ENCODE results near the gene MYCT1. TPM values are rescaled to one million over a fixed set of nuclear protein-coding genes. Genes with fewer than 3 reads are reported as not detected.
A peak's percentile ranks its signal among the peaks of the same experiment; 100 is the strongest.
"Not testable (repeated sequence)": the region's sequence is repeated elsewhere in the genome, so short reads cannot be mapped to it uniquely, and the experiment has no call there.

The MYCT1 gene
- total and polyA plus RNA-seq, 8 donors = 0.29 to 18.5 (median 2.6) TPM

DNA sequence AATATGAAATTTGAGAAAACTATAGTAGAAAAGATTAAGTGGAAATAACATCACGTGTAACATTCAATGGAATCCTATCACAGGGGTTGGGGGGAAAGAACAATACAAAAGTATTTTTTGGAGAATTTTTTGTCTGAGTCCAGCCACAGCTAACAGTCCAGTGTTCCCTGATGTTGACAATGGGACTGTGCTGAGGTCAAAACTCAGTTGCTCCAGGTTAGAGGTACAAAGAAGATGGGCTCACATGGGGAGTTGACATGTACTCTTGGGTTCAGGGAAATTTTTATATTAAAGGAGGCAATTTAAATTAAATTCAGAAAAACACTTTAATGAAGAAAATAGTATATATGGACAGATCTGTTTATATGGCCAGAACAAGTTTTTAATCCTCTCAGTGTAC lies 995 bp downstream of the MYCT1 start:
- intact Hi-C loops (cut with DNase I; ENCODE audit: low total_unique reads) = no loop called here
- no peak for DNase-seq
- 52 to 67% (median 56%) methylated on average over 1 of the region's 1 CpG for WGBS, 5 donors
- H3K9me3 ChIP-seq = no peaks in the 10 kb centered on the region
- H3K4me3 ChIP-seq = no peak overlapping the region
- no peaks in the 10 kb centered on the region for H3K4me1 ChIP-seq
- H3K27me3 ChIP-seq = no peaks in the 10 kb centered on the region
- no peak overlapping the region for H3K27ac ChIP-seq
- TF ChIP-seq POLR2A (IDR thresholded peaks at IDR 0.05) (no peak), EP300 (IDR thresholded peaks at IDR 0.05) (no peak), POLR2AphosphoS5 (IDR thresholded peaks at IDR 0.05) (no peak)
- TF ChIP-seq, protein P1, sequence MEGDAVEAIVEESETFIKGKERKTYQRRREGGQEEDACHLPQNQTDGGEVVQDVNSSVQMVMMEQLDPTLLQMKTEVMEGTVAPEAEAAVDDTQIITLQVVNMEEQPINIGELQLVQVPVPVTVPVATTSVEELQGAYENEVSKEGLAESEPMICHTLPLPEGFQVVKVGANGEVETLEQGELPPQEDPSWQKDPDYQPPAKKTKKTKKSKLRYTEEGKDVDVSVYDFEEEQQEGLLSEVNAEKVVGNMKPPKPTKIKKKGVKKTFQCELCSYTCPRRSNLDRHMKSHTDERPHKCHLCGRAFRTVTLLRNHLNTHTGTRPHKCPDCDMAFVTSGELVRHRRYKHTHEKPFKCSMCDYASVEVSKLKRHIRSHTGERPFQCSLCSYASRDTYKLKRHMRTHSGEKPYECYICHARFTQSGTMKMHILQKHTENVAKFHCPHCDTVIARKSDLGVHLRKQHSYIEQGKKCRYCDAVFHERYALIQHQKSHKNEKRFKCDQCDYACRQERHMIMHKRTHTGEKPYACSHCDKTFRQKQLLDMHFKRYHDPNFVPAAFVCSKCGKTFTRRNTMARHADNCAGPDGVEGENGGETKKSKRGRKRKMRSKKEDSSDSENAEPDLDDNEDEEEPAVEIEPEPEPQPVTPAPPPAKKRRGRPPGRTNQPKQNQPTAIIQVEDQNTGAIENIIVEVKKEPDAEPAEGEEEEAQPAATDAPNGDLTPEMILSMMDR (IDR thresholded peaks at IDR 0.05) = no peak
- H3K36me3 ChIP-seq = no peaks in the 10 kb centered on the region

DNA sequence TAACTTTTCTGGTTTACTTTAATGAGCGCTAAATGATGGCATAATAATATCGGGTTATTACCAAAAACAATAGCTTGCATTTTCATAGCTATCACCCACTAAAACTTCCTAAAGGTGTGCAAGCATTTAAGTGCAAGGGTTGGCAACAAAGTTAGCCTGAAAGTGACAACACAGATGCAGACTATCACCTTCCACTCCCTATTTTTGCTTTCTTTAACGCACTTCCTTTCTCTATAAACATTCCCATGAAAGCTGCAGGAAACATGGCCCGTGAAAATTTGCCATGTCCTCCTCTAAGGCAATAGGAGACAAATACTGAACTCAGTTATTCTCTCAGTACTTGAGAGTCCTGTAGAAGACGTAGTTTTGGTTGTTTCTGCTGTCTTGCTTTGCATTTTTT lies 2.7 kb downstream of the MYCT1 start:
- peak overlapping the region in 1 of 4 donors; percentile 2 for H3K4me3 ChIP-seq
- DNase-seq = no peak
- intact Hi-C loops (cut with DNase I; ENCODE audit: low total_unique reads) = no loop called here
- H3K36me3 ChIP-seq = no peaks in the 10 kb centered on the region
- H3K27ac ChIP-seq = no peak overlapping the region
- TF ChIP-seq POLR2AphosphoS5 (IDR thresholded peaks at IDR 0.05) (no peak), POLR2A (IDR thresholded peaks at IDR 0.05) (no peak), EP300 (IDR thresholded peaks at IDR 0.05) (no peak)
- TF ChIP-seq, protein P1 (IDR thresholded peaks at IDR 0.05) = no peak
- no peaks in the 10 kb centered on the region for H3K4me1 ChIP-seq
- no peaks in the 10 kb centered on the region for H3K27me3 ChIP-seq
- WGBS, 5 donors = 40 to 55% (median 53%) methylated on average over 5 of the region's 5 CpGs
- H3K9me3 ChIP-seq = no peaks in the 10 kb centered on the region

DNA sequence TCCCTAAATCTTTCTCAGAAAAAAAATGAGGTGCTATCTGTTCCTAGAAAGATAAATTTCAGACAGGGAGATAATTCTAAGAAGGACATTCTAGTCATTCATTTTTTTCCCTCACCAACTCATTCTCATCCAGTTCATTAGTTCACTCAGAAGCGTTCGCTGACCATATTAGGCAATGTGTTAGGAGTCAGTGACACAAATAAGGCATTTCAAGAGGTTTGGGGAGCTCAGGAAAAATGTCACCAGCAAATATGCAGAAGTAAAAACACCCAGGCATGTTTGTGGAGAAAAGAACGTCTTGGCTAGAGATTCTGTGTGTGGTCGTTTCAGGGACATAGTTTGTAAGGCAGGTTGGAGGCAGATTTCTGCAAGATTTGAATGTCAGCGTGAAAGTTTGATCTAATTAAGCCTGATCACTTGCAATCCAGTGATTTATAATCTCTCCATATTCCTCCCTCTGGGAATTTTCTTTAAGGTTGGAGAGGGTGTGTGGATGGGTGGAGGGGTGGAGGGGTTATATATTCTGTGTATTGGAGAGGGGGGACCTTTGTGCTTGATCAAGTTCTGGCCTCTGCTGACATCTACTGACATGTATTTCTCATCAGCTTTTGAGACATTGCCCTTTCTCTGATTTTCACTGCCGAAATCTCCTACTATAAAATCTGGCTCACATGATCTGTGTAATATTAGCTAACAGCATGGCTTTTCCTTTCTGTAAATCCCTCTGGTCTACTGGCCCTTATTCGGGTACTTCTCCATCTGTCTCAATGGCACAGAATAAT lies 3.6 kb downstream of the MYCT1 start:
- H3K27ac ChIP-seq = no peak overlapping the region
- no peak for DNase-seq
- H3K9me3 ChIP-seq = no peaks in the 10 kb centered on the region
- H3K36me3 ChIP-seq = no peaks in the 10 kb centered on the region
- 26 to 47% (median 45%) methylated on average over 7 of the region's 7 CpGs for WGBS, 5 donors
- TF ChIP-seq POLR2A (IDR thresholded peaks at IDR 0.05) = no peak
- TF ChIP-seq, protein P1 (IDR thresholded peaks at IDR 0.05) = no peak
- no peak for TF ChIP-seq EP300 (IDR thresholded peaks at IDR 0.05)
- no peak for TF ChIP-seq POLR2AphosphoS5 (IDR thresholded peaks at IDR 0.05)
- no peaks in the 10 kb centered on the region for H3K4me1 ChIP-seq
- intact Hi-C loops (cut with DNase I; ENCODE audit: low total_unique reads) = no loop called here
- peak overlapping the region in 2 of 4 donors; percentile 3 to 6 for H3K4me3 ChIP-seq
- no peaks in the 10 kb centered on the region for H3K27me3 ChIP-seq

DNA sequence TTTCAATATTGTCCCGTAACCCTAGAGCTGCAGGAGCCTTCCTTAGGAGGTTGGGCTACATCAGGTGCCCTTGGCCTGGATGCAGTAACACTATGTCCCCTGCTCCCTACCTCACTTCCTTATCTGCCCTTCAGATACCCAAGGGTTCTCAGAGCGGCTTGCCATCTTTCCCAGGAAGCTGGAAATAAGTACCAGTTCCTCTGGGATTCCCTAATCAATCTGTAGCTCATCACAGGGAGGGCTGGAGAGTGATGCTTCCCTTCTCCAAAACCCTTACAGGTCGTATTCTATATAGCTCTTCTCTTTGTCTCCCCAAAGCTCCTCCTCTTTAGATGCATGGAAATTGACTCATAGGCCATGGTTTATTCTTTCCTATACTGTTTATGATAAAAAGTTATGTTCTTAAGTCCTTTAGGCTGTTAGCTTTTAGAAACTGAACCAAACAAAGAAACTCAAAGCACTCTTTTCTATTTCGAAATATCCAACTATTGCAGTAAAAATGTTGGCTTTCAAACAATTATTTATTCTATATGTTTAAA lies 4.2 kb downstream of the MYCT1 start:
- no peak for DNase-seq
- WGBS, 5 donors = 44 to 72% (median 61%) methylated on average over 4 of the region's 4 CpGs
- H3K4me3 ChIP-seq = no peak overlapping the region
- H3K27ac ChIP-seq = no peak overlapping the region
- H3K36me3 ChIP-seq = no peaks in the 10 kb centered on the region
- no peak for TF ChIP-seq POLR2AphosphoS5 (IDR thresholded peaks at IDR 0.05)
- TF ChIP-seq, protein P1 (IDR thresholded peaks at IDR 0.05) = no peak
- no peak for TF ChIP-seq EP300 (IDR thresholded peaks at IDR 0.05)
- TF ChIP-seq POLR2A (IDR thresholded peaks at IDR 0.05) = no peak
- intact Hi-C loops (cut with DNase I; ENCODE audit: low total_unique reads) = no loop called here
- H3K9me3 ChIP-seq = no peaks in the 10 kb centered on the region
- H3K4me1 ChIP-seq = no peaks in the 10 kb centered on the region
- H3K27me3 ChIP-seq = no peaks in the 10 kb centered on the region

DNA sequence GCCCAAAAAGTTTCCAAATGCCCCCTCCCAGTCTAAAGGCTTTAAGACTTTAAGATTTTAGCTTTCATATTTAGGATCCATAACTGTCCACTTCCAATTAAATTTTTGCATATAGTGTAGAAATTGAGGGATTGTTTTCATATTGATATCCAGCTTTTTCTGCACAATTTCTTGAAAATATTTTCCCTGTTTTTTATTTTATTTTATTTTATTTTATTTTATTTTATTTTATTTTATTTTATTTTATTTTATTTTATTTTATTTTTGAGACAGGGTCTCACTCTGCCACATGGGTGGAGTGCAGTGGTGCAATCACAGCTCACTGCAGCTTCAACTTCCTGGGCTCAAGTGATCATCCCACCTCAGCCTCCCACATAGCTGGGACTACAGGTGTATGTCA lies 6.1 kb downstream of the MYCT1 start:
- H3K27ac ChIP-seq; H3K36me3 ChIP-seq; H3K4me1 ChIP-seq; H3K27me3 ChIP-seq; H3K4me3 ChIP-seq; intact Hi-C loops (cut with DNase I; ENCODE audit: low total_unique reads); DNase-seq: not testable (repeated sequence)
- H3K9me3 ChIP-seq = peaks cover 0 to 11% (median 4%) of the 10 kb centered on the region in 4 donors
